NOMO-1 (cell line): ENCODE measurements around the gene KCNMA1.

Source experiments
- DNase-seq, 2 experiments: peaks; one replicate each; lab custom pipeline; 2025; ENCODE audit not compliant: unreplicated experiment in 2 of 2; lab: John Stamatoyannopoulos, UW

KCNMA1 gene

GRCh38 chr10:77022671-77023070 is 614.9 kb downstream of the KCNMA1 start:
- no peak for DNase-seq

GRCh38 chr10:77021966-77022490 is 615.6 kb downstream of the KCNMA1 start:
- DNase-seq = no peak

GRCh38 chr10:77020426-77021040 is 617.1 kb downstream of the KCNMA1 start:
- DNase-seq = no peak

GRCh38 chr10:77016855-77017254 is 620.8 kb downstream of the KCNMA1 start:
- DNase-seq = no peak

GRCh38 chr10:77016278-77016815 is 621.3 kb downstream of the KCNMA1 start:
- DNase-seq = no peak

GRCh38 chr10:77015360-77015759 is 622.2 kb downstream of the KCNMA1 start:
- DNase-seq = no peak

- no peak for DNase-seq
These were observed 624.7 kb downstream of the KCNMA1 start for GRCh38 chr10:77012812-77013500.

- no peak for DNase-seq
These were observed 625.5 kb downstream of the KCNMA1 start for GRCh38 chr10:77011874-77012811.

GRCh38 chr10:77010430-77010829 is 627.2 kb downstream of the KCNMA1 start:
- DNase-seq = no peak

- DNase-seq = no peak
These were observed 629.8 kb downstream of the KCNMA1 start for GRCh38 chr10:77007834-77008233.

GRCh38 chr10:77006836-77007511 is 630.6 kb downstream of the KCNMA1 start:
- DNase-seq = no peak

- no peak for DNase-seq
These were observed 631.7 kb downstream of the KCNMA1 start for GRCh38 chr10:77005871-77006270.

GRCh38 chr10:77004917-77005564 is 632.6 kb downstream of the KCNMA1 start:
- peak in 1 of 2 experiments; percentile 28 for DNase-seq

- DNase-seq = no peak
These were observed 634.7 kb downstream of the KCNMA1 start for GRCh38 chr10:77002872-77003271.

GRCh38 chr10:77001206-77001605 is 636.4 kb downstream of the KCNMA1 start:
- no peak for DNase-seq

- DNase-seq = no peak
These were observed 639.2 kb downstream of the KCNMA1 start for GRCh38 chr10:76998451-76998850.

- no peak for DNase-seq
These were observed 640.0 kb downstream of the KCNMA1 start for GRCh38 chr10:76997631-76998030.

GRCh38 chr10:76995023-76995422 is 642.6 kb downstream of the KCNMA1 start:
- no peak for DNase-seq

- no peak for DNase-seq
These were observed 644.4 kb downstream of the KCNMA1 start for GRCh38 chr10:76993213-76993612.

- DNase-seq = no peak
These were observed 645.1 kb downstream of the KCNMA1 start for GRCh38 chr10:76992467-76992866.
